ENCODE measurements around the gene NUP160. TPM values are rescaled to one million over a fixed set of nuclear protein-coding genes. Genes with fewer than 3 reads are reported as not detected.
"Not testable (repeated sequence)": the region's sequence is repeated elsewhere in the genome, so short reads cannot be mapped to it uniquely, and the experiment has no call there.

Gene NUP160
- total and polyA plus RNA-seq, 9 donors, result 25.7 to 38.5 (median 27.0) TPM

DNA sequence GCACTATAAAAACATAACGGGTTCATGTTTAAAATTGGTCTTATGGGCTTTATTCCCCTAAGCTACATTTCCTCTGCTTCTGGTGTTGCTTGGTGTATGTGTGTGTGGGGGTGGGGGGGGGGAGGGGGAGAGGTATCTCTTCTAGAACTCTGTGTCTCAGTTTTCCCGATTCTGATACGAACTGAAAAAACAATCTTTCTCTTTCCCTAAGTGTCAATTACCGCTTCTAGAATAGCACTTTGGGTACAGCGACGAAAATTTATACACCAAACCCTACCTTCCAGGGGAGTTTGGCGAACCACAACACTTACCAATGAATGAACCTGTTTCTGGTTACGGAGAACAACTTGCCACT lies 636 bp downstream of the NUP160 start:
- WGBS (ENCODE audit: insufficient coverage), result 3% methylated on average over 5 of the region's 8 CpGs
- Histone ChIP-seq H3K4me3 (ENCODE audit: low read length) (peak overlapping the region; percentile 99), H3K36me3 (ENCODE audit: control insufficient read depth, insufficient read depth, low read length) (peaks cover 39% of the 10 kb centered on the region), H3K27ac (ENCODE audit: low read length) (peak overlapping the region; percentile 97), H3K9me3 (replicated peaks; ENCODE audit: control insufficient read depth, low read depth, low read length) (no peaks in the 10 kb centered on the region), H3K4me1 (ENCODE audit: control insufficient read depth, insufficient read depth, low read length) (peaks cover 14% of the 10 kb centered on the region), H3K27me3 (ENCODE audit: control insufficient read depth, insufficient read depth, low read length) (no peaks in the 10 kb centered on the region)
- no peak for DNase-seq

DNA sequence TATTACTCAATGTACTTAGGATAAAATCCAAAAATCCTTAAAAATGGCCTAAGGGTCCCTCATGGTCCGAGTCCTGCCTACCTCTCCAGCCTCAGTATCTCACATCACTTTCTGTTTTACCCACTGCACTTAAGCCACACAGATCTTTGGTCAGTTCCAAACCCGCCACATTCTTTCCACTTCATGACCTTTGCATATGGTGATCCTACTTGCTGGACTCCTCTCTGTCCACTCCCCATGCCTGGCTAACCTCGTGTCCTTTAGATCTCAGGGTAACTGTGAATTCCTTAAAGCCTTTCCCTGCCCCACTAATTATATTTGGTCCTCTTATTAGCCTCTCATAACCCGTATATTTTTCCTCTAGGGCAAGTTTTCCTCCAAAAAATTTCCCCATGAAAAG lies 1.2 kb downstream of the NUP160 start:
- no peak for DNase-seq
- peak overlapping the region; percentile 99 for H3K4me3 ChIP-seq (ENCODE audit: low read length)
- H3K27ac ChIP-seq (ENCODE audit: low read length), result no peak overlapping the region
- 71% methylated on average over 4 of the region's 4 CpGs for WGBS (ENCODE audit: insufficient coverage)
- peaks cover 14% of the 10 kb centered on the region for H3K4me1 ChIP-seq (ENCODE audit: control insufficient read depth, insufficient read depth, low read length)
- H3K36me3 ChIP-seq (ENCODE audit: control insufficient read depth, insufficient read depth, low read length), result peaks cover 45% of the 10 kb centered on the region
- no peaks in the 10 kb centered on the region for H3K27me3 ChIP-seq (ENCODE audit: control insufficient read depth, insufficient read depth, low read length)
- no peaks in the 10 kb centered on the region for H3K9me3 ChIP-seq (replicated peaks; ENCODE audit: control insufficient read depth, low read depth, low read length)

DNA sequence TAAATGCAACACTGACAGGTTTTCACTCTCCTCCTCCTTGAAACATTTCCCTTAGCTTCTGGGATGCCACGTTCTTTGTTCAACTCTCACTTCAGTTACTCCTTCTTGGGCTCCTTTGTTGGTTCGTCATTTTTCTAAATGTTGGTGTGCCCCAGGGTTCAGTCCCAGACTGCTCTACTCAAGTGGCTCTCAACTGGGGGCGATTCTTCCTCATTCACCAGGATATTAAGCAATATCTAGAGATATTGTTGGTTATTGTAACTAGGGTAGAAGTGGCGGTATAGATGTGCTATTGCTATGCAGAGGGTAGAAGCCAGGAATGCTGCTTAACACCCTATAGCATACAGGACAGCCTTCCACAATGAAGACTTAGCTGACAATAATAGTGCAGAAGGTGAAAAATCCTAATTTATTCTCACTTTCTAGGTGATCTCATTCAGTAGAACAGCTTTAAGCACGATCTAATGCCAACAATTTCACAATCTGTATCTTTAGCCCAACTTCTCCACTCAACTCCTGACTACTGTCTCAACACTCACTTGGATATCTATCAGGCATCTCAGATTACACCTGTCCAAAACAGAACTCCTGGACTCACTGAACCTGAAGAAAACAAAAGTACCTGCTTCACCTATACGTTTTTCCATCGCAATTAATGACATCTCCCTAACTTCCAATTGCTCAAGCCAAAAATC lies 4.6 kb downstream of the NUP160 start:
- Histone ChIP-seq H3K36me3 (ENCODE audit: control insufficient read depth, insufficient read depth, low read length) (peaks cover 75% of the 10 kb centered on the region), H3K27me3 (ENCODE audit: control insufficient read depth, insufficient read depth, low read length) (no peaks in the 10 kb centered on the region), H3K4me1 (ENCODE audit: control insufficient read depth, insufficient read depth, low read length) (peaks cover 9% of the 10 kb centered on the region), H3K4me3 (ENCODE audit: low read length) (no peak overlapping the region), H3K9me3 (replicated peaks; ENCODE audit: control insufficient read depth, low read depth, low read length) (no peaks in the 10 kb centered on the region), H3K27ac (ENCODE audit: low read length) (no peak overlapping the region)
- 90% methylated on average over 5 of the region's 7 CpGs for WGBS (ENCODE audit: insufficient coverage)
- DNase-seq, result no peak

DNA sequence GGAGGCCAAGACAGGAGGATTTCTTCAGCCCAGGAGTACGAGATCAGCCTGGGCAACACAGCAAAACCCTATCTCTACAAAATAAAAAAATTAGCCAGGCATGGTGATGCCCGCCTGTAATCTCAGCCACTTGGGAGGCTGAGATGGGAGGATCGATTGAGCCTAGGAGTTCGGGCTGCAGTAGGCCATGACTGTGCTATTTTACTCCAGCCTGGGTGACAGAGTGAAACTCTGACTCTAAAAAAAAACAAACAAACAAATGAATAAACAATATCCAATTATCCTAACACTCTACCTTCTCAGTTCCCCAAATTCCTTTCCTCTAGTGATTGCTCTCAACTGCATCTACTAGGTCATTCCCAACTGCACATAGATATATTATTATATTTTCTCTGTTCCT lies 5.4 kb downstream of the NUP160 start:
- 100% methylated on average over 1 of the region's 4 CpGs for WGBS (ENCODE audit: insufficient coverage)
- H3K4me1 ChIP-seq (ENCODE audit: control insufficient read depth, insufficient read depth, low read length), result peaks cover 9% of the 10 kb centered on the region
- H3K36me3 ChIP-seq (ENCODE audit: control insufficient read depth, insufficient read depth, low read length), result peaks cover 83% of the 10 kb centered on the region
- no peak for DNase-seq
- H3K27ac ChIP-seq (ENCODE audit: low read length), result no peak overlapping the region
- no peaks in the 10 kb centered on the region for H3K9me3 ChIP-seq (replicated peaks; ENCODE audit: control insufficient read depth, low read depth, low read length)
- no peaks in the 10 kb centered on the region for H3K27me3 ChIP-seq (ENCODE audit: control insufficient read depth, insufficient read depth, low read length)
- no peak overlapping the region for H3K4me3 ChIP-seq (ENCODE audit: low read length)

DNA sequence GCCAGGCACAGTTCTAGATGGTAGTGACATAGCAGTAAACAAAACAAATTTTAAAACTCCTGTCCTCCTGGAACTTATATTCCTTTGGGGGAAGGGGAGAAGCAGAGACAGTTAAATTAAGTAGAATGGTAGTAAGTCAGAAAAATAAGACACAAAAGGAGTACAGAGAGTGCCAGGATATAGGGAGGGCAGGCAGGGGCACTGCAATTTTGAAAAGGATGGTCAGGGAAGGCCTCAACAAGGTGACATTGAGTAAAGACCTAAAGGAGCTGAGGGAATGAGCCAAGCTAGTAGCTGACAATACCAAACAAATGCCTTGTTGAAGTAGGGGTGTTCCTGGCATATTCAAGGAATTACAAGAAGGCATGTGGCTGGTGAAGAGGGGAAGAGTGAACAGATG lies 10.2 kb downstream of the NUP160 start:
- no peaks in the 10 kb centered on the region for H3K4me1 ChIP-seq (ENCODE audit: control insufficient read depth, insufficient read depth, low read length)
- DNase-seq, result no peak
- peaks cover 91% of the 10 kb centered on the region for H3K36me3 ChIP-seq (ENCODE audit: control insufficient read depth, insufficient read depth, low read length)
- H3K4me3 ChIP-seq (ENCODE audit: low read length), result no peak overlapping the region
- no peak overlapping the region for H3K27ac ChIP-seq (ENCODE audit: low read length)
- no peaks in the 10 kb centered on the region for H3K27me3 ChIP-seq (ENCODE audit: control insufficient read depth, insufficient read depth, low read length)
- no peaks in the 10 kb centered on the region for H3K9me3 ChIP-seq (replicated peaks; ENCODE audit: control insufficient read depth, low read depth, low read length)

DNA sequence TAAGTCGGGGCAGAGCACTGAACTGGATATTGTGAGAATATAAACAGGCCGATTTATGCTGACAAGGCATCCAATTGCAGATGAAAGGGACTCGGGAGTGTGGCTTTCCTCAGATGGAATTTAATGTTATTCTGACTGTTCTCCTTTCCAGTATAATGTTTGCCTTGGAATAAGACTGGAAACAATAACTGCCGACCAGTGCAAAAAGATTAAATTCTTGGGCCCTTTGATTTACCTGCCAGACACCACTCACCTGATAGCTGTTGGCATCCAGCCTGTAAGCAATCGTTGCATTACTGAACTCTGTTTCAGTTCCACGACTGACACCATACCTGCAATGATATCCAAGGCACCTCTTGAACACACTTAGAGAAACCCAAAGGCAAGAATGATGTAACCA lies 10.9 kb downstream of the NUP160 start:
- Histone ChIP-seq H3K9me3 (replicated peaks; ENCODE audit: control insufficient read depth, low read depth, low read length) (no peaks in the 10 kb centered on the region), H3K27ac (ENCODE audit: low read length) (no peak overlapping the region), H3K4me3 (ENCODE audit: low read length) (no peak overlapping the region), H3K36me3 (ENCODE audit: control insufficient read depth, insufficient read depth, low read length) (peaks cover 91% of the 10 kb centered on the region), H3K27me3 (ENCODE audit: control insufficient read depth, insufficient read depth, low read length) (no peaks in the 10 kb centered on the region), H3K4me1 (ENCODE audit: control insufficient read depth, insufficient read depth, low read length) (no peaks in the 10 kb centered on the region)
- 91% methylated on average over 5 of the region's 6 CpGs for WGBS (ENCODE audit: insufficient coverage)
- no peak for DNase-seq

DNA sequence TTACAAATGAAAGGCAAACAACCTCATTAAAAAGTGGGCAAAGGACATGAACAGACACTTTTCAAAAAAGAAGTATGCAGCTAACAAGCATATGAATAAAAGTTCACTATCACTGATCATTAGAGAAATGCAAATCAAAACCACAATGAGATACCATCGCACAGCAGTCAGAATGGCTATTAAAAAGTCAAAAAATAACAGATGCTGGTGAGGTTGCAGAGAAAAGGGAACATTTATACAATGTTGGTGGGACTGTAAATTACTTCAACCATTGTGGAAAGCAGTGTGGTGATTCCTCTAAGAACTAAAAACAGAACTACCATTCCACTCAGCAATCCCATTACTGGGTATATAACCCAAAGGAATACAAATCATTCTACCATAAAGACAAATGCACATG lies 18.1 kb downstream of the NUP160 start:
- H3K9me3 ChIP-seq (replicated peaks; ENCODE audit: control insufficient read depth, low read depth, low read length); H3K4me3 ChIP-seq (ENCODE audit: low read length); DNase-seq; H3K27me3 ChIP-seq (ENCODE audit: control insufficient read depth, insufficient read depth, low read length); H3K27ac ChIP-seq (ENCODE audit: low read length); H3K4me1 ChIP-seq (ENCODE audit: control insufficient read depth, insufficient read depth, low read length): not testable (repeated sequence)
- peaks cover 41% of the 10 kb centered on the region for H3K36me3 ChIP-seq (ENCODE audit: control insufficient read depth, insufficient read depth, low read length)
- WGBS (ENCODE audit: insufficient coverage), result no CpG with 5 or more reads among the region's 1 CpG

DNA sequence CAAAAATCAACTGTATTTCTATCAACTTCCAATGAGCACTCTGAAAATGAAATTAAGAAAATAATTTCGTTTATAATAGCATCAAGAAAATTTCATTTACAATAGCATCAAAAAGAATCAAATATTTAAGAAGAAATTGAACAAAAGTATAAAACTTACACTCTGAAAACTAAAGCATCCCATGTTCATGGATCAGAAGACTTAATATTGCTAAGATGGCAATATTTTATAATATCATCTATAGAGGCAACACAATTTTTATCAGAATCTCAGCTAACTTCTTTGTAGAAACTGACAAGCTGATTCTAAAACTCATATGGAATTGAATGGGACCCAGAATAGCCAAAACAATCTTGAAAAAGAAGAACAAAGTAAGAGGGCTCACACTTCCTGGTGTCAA lies 19.9 kb downstream of the NUP160 start:
- no peak for DNase-seq
- Histone ChIP-seq H3K9me3 (replicated peaks; ENCODE audit: control insufficient read depth, low read depth, low read length) (no peaks in the 10 kb centered on the region), H3K36me3 (ENCODE audit: control insufficient read depth, insufficient read depth, low read length) (peaks cover 25% of the 10 kb centered on the region), H3K27me3 (ENCODE audit: control insufficient read depth, insufficient read depth, low read length) (no peaks in the 10 kb centered on the region), H3K27ac (ENCODE audit: low read length) (no peak overlapping the region), H3K4me3 (ENCODE audit: low read length) (no peak overlapping the region), H3K4me1 (ENCODE audit: control insufficient read depth, insufficient read depth, low read length) (no peaks in the 10 kb centered on the region)
- no CpG with 5 or more reads among the region's 1 CpG for WGBS (ENCODE audit: insufficient coverage)

DNA sequence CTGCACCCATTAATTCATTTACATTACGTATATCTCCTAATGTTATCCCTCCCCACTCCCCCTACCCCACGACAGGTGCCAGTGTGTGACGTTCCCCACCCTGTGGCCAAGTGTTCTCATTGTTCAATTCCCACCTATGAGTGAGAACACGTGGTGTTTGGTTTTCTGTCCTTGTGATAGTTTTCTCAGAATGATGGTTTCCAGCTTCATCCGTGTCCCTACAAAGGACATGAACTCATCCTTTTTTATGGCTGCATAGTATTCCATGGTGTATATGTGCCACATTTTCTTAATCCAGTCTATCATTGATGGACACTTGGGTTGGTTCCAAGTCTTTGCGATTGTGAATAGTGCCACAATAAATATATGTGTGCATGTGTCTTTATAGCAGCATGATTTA lies 25.5 kb downstream of the NUP160 start:
- H3K4me1 ChIP-seq (ENCODE audit: control insufficient read depth, insufficient read depth, low read length); H3K9me3 ChIP-seq (replicated peaks; ENCODE audit: control insufficient read depth, low read depth, low read length); H3K27ac ChIP-seq (ENCODE audit: low read length); H3K4me3 ChIP-seq (ENCODE audit: low read length); H3K27me3 ChIP-seq (ENCODE audit: control insufficient read depth, insufficient read depth, low read length); DNase-seq: not testable (repeated sequence)
- WGBS (ENCODE audit: insufficient coverage), result no CpG with 5 or more reads among the region's 6 CpGs
- peaks cover 21% of the 10 kb centered on the region for H3K36me3 ChIP-seq (ENCODE audit: control insufficient read depth, insufficient read depth, low read length)

DNA sequence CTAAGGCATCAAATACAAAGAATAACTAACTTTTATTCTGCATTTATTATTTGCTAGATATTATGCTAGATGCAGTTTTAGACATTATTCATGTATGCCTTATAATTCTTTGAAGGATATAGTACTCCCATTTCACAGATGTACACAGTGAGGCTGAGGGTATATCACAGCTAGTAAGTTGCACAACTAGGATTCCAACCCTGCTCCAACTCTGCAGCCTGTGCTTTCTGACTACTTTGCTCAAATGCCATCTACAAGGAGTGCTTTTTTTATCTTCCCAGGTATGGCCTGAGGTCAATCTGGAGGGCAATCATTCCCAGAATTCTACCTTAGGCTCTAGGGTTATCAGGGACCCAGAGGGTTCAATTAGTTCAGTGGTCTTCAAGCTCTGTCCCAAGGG lies 28.4 kb downstream of the NUP160 start:
- Histone ChIP-seq H3K4me1 (ENCODE audit: control insufficient read depth, insufficient read depth, low read length) (no peaks in the 10 kb centered on the region), H3K4me3 (ENCODE audit: low read length) (no peak overlapping the region), H3K27me3 (ENCODE audit: control insufficient read depth, insufficient read depth, low read length) (no peaks in the 10 kb centered on the region), H3K9me3 (replicated peaks; ENCODE audit: control insufficient read depth, low read depth, low read length) (no peaks in the 10 kb centered on the region), H3K27ac (ENCODE audit: low read length) (no peak overlapping the region), H3K36me3 (ENCODE audit: control insufficient read depth, insufficient read depth, low read length) (peaks cover 31% of the 10 kb centered on the region)
- DNase-seq, result no peak

DNA sequence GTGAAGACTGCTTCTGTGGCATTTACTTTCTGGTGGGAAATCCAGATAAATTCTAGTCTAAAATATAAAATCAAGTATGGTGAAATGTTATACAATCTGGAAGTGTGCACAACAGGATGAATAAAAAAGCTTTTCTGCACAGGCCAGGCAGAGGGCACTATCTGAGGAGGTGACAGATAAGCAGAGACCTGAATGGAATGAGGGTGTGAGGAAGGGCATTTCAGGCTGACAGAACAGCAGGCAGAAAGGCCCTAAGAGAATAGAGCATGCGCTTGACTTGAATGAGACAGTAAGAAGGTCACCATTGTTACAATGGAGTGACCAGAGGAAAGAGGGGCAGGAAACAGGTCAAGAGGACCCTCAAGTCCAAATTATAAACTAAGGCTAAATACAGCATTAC lies 47.4 kb downstream of the NUP160 start:
- no peak for DNase-seq
- Histone ChIP-seq H3K4me1 (ENCODE audit: control insufficient read depth, insufficient read depth, low read length) (no peaks in the 10 kb centered on the region), H3K27ac (ENCODE audit: low read length) (no peak overlapping the region), H3K4me3 (ENCODE audit: low read length) (no peak overlapping the region), H3K27me3 (ENCODE audit: control insufficient read depth, insufficient read depth, low read length) (no peaks in the 10 kb centered on the region), H3K36me3 (ENCODE audit: control insufficient read depth, insufficient read depth, low read length) (peaks cover 79% of the 10 kb centered on the region), H3K9me3 (replicated peaks; ENCODE audit: control insufficient read depth, low read depth, low read length) (no peaks in the 10 kb centered on the region)
- WGBS (ENCODE audit: insufficient coverage), result no CpG with 5 or more reads among the region's 1 CpG

Data from muscle of leg (tissue), 11 donors.